Measurements from ENCODE around the gene FBXO40. TPM values are rescaled to one million over a fixed set of nuclear protein-coding genes. Genes with fewer than 3 reads are reported as not detected.

FBXO40 gene
- total and polyA plus RNA-seq, 9 of the 15 experiments (the other 6 are each of a cell fraction or from before 2014, with no cell fraction given) = 0.01 to 0.05 (median 0.04) TPM; not detected in 3

DNA sequence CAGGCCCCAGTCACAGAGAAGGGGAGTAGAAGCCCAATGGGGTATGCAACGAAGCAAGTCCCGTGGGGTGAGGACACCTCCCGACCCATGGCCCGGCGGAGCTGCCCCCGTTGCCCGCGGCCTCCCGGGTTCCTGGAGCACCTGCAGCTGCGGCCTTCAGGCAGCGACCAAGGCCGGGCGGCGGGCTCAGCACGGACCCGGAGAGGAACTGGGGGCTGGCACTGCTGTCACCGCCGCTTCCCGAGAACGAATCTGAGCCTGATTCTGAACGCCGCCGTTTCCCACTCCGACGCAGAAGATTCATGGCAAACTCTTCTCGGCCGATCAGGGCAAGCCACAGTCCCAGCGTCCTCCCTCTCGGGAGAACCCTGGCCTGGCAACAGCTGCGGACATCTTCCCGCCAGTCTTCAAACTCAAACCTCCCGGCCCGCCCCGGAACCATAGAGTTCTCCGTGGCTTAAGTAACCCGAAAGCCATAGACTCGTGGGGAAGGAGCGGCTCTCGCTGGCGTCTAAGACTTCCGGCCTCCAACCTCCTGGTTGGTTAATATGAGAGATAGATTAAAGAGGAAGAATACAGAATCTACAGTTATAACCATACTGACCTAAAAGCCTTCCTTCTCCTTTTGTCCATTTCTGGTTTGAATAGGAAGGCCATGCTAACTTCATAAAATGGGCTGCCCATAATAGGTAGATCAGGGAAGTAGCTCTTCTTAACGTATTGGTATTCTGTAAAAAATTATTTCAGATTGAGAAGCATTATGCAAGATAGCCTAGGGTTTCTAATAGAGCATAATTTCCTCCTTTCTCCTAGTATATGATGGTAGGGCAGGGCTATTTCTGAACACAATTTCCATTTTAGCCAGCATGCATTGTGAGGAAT is 47.4 kb upstream of the FBXO40 start, which contains the start of gene POLQ (continued):
- TF ChIP-seq, protein P1, sequence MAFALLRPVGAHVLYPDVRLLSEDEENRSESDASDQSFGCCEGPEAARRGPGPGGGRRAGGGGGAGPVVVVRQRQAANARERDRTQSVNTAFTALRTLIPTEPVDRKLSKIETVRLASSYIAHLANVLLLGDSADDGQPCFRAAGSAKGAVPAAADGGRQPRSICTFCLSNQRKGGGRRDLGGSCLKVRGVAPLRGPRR (CRISPR knock-in tag; IDR thresholded peaks at IDR 0.05) = no peak
- TF ChIP-seq MECOM (CRISPR knock-in tag; IDR thresholded peaks at IDR 0.05) (no peak), HIVEP1 (CRISPR knock-in tag; IDR thresholded peaks at IDR 0.05) (no peak), SMARCB1 (IDR thresholded peaks at IDR 0.05; ENCODE audit: insufficient read length, low read depth) (no peak), HCFC1 (IDR thresholded peaks at IDR 0.05; ENCODE audit: low read depth, low read length) (peak; percentile 71), DACH1 (IDR thresholded peaks at IDR 0.05; ENCODE audit: partially characterized antibody) (peak; percentile 35), ZKSCAN1 (IDR thresholded peaks at IDR 0.05; ENCODE audit: low read depth, low read length) (no peak; the same call in 1 of the 2 replicates), FUS (optimal IDR thresholded peaks at IDR 0.05; ENCODE audit: low read depth, low read length) (no peak), CBFA2T3 (IDR thresholded peaks at IDR 0.05) (no peak), HLTF (IDR thresholded peaks at IDR 0.05) (no peak)
- TF ChIP-seq, protein P2, sequence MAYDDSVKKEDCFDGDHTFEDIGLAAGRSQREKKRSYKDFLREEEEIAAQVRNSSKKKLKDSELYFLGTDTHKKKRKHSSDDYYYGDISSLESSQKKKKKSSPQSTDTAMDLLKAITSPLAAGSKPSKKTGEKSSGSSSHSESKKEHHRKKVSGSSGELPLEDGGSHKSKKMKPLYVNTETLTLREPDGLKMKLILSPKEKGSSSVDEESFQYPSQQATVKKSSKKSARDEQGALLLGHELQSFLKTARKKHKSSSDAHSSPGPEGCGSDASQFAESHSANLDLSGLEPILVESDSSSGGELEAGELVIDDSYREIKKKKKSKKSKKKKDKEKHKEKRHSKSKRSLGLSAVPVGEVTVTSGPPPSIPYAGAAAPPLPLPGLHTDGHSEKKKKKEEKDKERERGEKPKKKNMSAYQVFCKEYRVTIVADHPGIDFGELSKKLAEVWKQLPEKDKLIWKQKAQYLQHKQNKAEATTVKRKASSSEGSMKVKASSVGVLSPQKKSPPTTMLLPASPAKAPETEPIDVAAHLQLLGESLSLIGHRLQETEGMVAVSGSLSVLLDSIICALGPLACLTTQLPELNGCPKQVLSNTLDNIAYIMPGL (CRISPR knock-in tag; IDR thresholded peaks at IDR 0.05) = no peak
- TF ChIP-seq, protein P3, sequence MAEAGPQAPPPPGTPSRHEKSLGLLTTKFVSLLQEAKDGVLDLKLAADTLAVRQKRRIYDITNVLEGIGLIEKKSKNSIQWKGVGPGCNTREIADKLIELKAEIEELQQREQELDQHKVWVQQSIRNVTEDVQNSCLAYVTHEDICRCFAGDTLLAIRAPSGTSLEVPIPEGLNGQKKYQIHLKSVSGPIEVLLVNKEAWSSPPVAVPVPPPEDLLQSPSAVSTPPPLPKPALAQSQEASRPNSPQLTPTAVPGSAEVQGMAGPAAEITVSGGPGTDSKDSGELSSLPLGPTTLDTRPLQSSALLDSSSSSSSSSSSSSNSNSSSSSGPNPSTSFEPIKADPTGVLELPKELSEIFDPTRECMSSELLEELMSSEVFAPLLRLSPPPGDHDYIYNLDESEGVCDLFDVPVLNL (CRISPR knock-in tag; IDR thresholded peaks at IDR 0.05; ENCODE audit: low read depth) = peak; percentile 92
- TF ChIP-seq, protein P4, sequence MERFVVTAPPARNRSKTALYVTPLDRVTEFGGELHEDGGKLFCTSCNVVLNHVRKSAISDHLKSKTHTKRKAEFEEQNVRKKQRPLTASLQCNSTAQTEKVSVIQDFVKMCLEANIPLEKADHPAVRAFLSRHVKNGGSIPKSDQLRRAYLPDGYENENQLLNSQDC (CRISPR knock-in tag; IDR thresholded peaks at IDR 0.05) = no peak
- TF ChIP-seq, protein P5, sequence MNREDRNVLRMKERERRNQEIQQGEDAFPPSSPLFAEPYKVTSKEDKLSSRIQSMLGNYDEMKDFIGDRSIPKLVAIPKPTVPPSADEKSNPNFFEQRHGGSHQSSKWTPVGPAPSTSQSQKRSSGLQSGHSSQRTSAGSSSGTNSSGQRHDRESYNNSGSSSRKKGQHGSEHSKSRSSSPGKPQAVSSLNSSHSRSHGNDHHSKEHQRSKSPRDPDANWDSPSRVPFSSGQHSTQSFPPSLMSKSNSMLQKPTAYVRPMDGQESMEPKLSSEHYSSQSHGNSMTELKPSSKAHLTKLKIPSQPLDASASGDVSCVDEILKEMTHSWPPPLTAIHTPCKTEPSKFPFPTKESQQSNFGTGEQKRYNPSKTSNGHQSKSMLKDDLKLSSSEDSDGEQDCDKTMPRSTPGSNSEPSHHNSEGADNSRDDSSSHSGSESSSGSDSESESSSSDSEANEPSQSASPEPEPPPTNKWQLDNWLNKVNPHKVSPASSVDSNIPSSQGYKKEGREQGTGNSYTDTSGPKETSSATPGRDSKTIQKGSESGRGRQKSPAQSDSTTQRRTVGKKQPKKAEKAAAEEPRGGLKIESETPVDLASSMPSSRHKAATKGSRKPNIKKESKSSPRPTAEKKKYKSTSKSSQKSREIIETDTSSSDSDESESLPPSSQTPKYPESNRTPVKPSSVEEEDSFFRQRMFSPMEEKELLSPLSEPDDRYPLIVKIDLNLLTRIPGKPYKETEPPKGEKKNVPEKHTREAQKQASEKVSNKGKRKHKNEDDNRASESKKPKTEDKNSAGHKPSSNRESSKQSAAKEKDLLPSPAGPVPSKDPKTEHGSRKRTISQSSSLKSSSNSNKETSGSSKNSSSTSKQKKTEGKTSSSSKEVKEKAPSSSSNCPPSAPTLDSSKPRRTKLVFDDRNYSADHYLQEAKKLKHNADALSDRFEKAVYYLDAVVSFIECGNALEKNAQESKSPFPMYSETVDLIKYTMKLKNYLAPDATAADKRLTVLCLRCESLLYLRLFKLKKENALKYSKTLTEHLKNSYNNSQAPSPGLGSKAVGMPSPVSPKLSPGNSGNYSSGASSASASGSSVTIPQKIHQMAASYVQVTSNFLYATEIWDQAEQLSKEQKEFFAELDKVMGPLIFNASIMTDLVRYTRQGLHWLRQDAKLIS (CRISPR knock-in tag; IDR thresholded peaks at IDR 0.05) = no peak
- TF ChIP-seq, protein P6, sequence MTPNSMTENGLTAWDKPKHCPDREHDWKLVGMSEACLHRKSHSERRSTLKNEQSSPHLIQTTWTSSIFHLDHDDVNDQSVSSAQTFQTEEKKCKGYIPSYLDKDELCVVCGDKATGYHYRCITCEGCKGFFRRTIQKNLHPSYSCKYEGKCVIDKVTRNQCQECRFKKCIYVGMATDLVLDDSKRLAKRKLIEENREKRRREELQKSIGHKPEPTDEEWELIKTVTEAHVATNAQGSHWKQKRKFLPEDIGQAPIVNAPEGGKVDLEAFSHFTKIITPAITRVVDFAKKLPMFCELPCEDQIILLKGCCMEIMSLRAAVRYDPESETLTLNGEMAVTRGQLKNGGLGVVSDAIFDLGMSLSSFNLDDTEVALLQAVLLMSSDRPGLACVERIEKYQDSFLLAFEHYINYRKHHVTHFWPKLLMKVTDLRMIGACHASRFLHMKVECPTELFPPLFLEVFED (CRISPR knock-in tag; conservative IDR thresholded peaks at IDR 0.05) = no peak
- TF ChIP-seq, protein P7, sequence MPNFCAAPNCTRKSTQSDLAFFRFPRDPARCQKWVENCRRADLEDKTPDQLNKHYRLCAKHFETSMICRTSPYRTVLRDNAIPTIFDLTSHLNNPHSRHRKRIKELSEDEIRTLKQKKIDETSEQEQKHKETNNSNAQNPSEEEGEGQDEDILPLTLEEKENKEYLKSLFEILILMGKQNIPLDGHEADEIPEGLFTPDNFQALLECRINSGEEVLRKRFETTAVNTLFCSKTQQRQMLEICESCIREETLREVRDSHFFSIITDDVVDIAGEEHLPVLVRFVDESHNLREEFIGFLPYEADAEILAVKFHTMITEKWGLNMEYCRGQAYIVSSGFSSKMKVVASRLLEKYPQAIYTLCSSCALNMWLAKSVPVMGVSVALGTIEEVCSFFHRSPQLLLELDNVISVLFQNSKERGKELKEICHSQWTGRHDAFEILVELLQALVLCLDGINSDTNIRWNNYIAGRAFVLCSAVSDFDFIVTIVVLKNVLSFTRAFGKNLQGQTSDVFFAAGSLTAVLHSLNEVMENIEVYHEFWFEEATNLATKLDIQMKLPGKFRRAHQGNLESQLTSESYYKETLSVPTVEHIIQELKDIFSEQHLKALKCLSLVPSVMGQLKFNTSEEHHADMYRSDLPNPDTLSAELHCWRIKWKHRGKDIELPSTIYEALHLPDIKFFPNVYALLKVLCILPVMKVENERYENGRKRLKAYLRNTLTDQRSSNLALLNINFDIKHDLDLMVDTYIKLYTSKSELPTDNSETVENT (CRISPR knock-in tag; IDR thresholded peaks at IDR 0.05) = peak; percentile 90
